H1 (cell line): ENCODE data around the gene DUSP10. TPM values are rescaled to one million over a fixed set of nuclear protein-coding genes. Genes with fewer than 3 reads are reported as not detected.

Experiments used
- CTCF ChIA-PET: fragments of 300-600 bp; sonication (Branson Sonifier 250); formaldehyde crosslinking; loops from one replicate; lab custom pipeline; 2021; ENCODE audit not compliant: partially characterized antibody; lab: Charles Lee
- POLR2A ChIA-PET: fragments of 300-600 bp; sonication (Branson Sonifier 250); formaldehyde crosslinking; loops from one replicate; lab custom pipeline; 2021; ENCODE audit warnings: inconsistent platforms; ENCODE audit not compliant: partially characterized antibody; lab: Charles Lee
- DNase-seq, 2 experiments: peaks; one replicate each; pipeline versions ENCODE4 v3.0.0 to v3.0.0-alpha.2; 2010 to 2022; ENCODE audit warnings: low spot score in 2 of 2, low read depth in 1 of 2, mixed read lengths in 1 of 2
- FAIRE-seq: peaks from 2 replicates; lab custom pipeline; 2011; peaks lifted over from hg19 to GRCh38; lab: Jason Lieb, UNC
- H2AFZ ChIP-seq: 2 replicates; pipeline ENCODE4 v1.8.1; 2012; ENCODE audit warnings: low read length, inconsistent platforms
- H2AK5ac ChIP-seq: 2 replicates; pipeline ENCODE4 v1.6.1; 2013; ENCODE audit warnings: low read depth, low read length
- H2BK120ac ChIP-seq: replicated peaks from 2 replicates; pipeline ENCODE3; 2013; ENCODE audit warnings: low read depth, low read length, inconsistent platforms
- H2BK12ac ChIP-seq: 2 replicates; pipeline ENCODE4 v1.6.1; 2013; ENCODE audit warnings: low read depth, low read length
- H2BK15ac ChIP-seq: 2 replicates; pipeline ENCODE4 v1.6.1; 2013; ENCODE audit warnings: low read length
- H2BK20ac ChIP-seq: 2 replicates; pipeline ENCODE4 v1.6.1; 2013; ENCODE audit warnings: low read length
- H2BK5ac ChIP-seq: 2 replicates; pipeline ENCODE4 v1.6.1; 2013; ENCODE audit warnings: low read depth, low read length
- H3K14ac ChIP-seq: 2 replicates; pipeline ENCODE4 v1.6.1; 2013; ENCODE audit warnings: inconsistent platforms; ENCODE audit not compliant: insufficient read length
- H3K18ac ChIP-seq: 2 replicates; pipeline ENCODE4 v1.6.1; 2013; ENCODE audit warnings: low read length; ENCODE audit errors: extremely low read depth
- H3K23ac ChIP-seq: 2 replicates; pipeline ENCODE4 v1.6.1; 2013; ENCODE audit warnings: inconsistent platforms; ENCODE audit not compliant: insufficient read length
- H3K23me2 ChIP-seq: 2 replicates; pipeline ENCODE4 v1.6.1; 2013; ENCODE audit warnings: low read depth, low read length
- H3K27ac ChIP-seq: 2 replicates; pipeline ENCODE4 v1.6.1; 2011; ENCODE audit warnings: low read depth, low read length, inconsistent platforms
- H3K27me3 ChIP-seq, 4 experiments: replicated peaks in 1 of 4; 1 replicate in 1 of 4; 2 replicates in 3 of 4; pipeline versions ENCODE4 v1.6.1 to v1.8.1; 2011 to 2013; ENCODE audit warnings: low read length in 3 of 4, mild to moderate bottlenecking in 3 of 4, inconsistent platforms in 2 of 4, mixed read lengths in 2 of 4, moderate library complexity in 1 of 4; ENCODE audit not compliant: control insufficient read depth in 3 of 4, insufficient read depth in 3 of 4; ENCODE audit errors: extremely low read depth in 1 of 4
- H3K36me3 ChIP-seq, 4 experiments: 2 replicates each; pipeline versions ENCODE4 v1.6.1 to v1.8.1; 2011 to 2013; ENCODE audit warnings: mild to moderate bottlenecking in 4 of 4, low read length in 3 of 4, moderate library complexity in 2 of 4, control low read depth in 1 of 4, inconsistent platforms in 1 of 4; ENCODE audit not compliant: insufficient read depth in 4 of 4, control insufficient read depth in 2 of 4
- H3K4ac ChIP-seq: replicated peaks from 2 replicates; pipeline ENCODE3; 2013; ENCODE audit warnings: low read length, low read depth, mixed read lengths, inconsistent platforms; ENCODE audit not compliant: insufficient read length
- H3K4me1 ChIP-seq, 4 experiments: replicated peaks in 1 of 4; 1 replicate in 1 of 4; 2 replicates in 3 of 4; pipeline versions ENCODE4 v1.6.1 to v1.8.1; 2011 to 2013; ENCODE audit warnings: low read length in 3 of 4, inconsistent platforms in 2 of 4, mixed read lengths in 1 of 4; ENCODE audit not compliant: insufficient read depth in 4 of 4, control insufficient read depth in 3 of 4
- H3K4me2 ChIP-seq, 2 experiments: 2 replicates each; pipeline versions ENCODE4 v1.6.1 to v1.8.1; 2011 to 2013; ENCODE audit warnings: low read depth in 2 of 2, low read length in 2 of 2, control low read depth in 1 of 2, inconsistent platforms in 1 of 2, mild to moderate bottlenecking in 1 of 2; ENCODE audit not compliant: insufficient read depth in 1 of 2
- H3K4me3 ChIP-seq, 4 experiments: fragments of 200-600, 300-600 bp in 1 of 4; sonication (generic), shearing (Covaris generic), sonication (Bioruptor Twin) in 1 of 4; 2 replicates each; pipeline versions ENCODE4 v1.5.1 to v1.8.1; 2011 to 2016; ENCODE audit warnings: low read length in 4 of 4, low read depth in 3 of 4, control low read depth in 2 of 4, inconsistent platforms in 2 of 4, mild to moderate bottlenecking in 2 of 4, mixed read lengths in 1 of 4, moderate library complexity in 1 of 4; ENCODE audit not compliant: insufficient read depth in 2 of 4; ENCODE audit errors: extremely low read depth in 1 of 4
- H3K56ac ChIP-seq: replicated peaks from 2 replicates; pipeline ENCODE3; 2013; ENCODE audit warnings: low read depth, mild to moderate bottlenecking, mixed read lengths, low read length, inconsistent platforms; ENCODE audit not compliant: insufficient read length
- H3K79me1 ChIP-seq: 2 replicates; pipeline ENCODE4 v1.6.1; 2013; ENCODE audit warnings: low read depth, low read length, control low read depth
- H3K79me2 ChIP-seq, 2 experiments: 2 replicates each; pipeline versions ENCODE4 v1.6.1 to v1.8.1; 2012 to 2013; ENCODE audit warnings: low read length in 2 of 2, mild to moderate bottlenecking in 2 of 2, inconsistent platforms in 1 of 2; ENCODE audit not compliant: insufficient read depth in 2 of 2, control insufficient read depth in 1 of 2
- H3K9ac ChIP-seq, 4 experiments: replicated peaks in 1 of 4; 1 replicate in 1 of 4; 2 replicates in 3 of 4; pipeline versions ENCODE4 v1.6.1 to v1.8.1; 2011 to 2013; ENCODE audit warnings: low read depth in 3 of 4, low read length in 3 of 4, control low read depth in 2 of 4, mild to moderate bottlenecking in 2 of 4, moderate library complexity in 2 of 4, inconsistent platforms in 1 of 4; ENCODE audit errors: extremely low read depth in 1 of 4
- H3K9me3 ChIP-seq, 2 experiments: 2 replicates each; pipeline versions ENCODE4 v1.6.1 to v1.8.1; 2012 to 2013; ENCODE audit warnings: mild to moderate bottlenecking in 2 of 2, moderate library complexity in 2 of 2, control low read depth in 1 of 2, inconsistent platforms in 1 of 2, low read depth in 1 of 2, low read length in 1 of 2, mixed read lengths in 1 of 2; ENCODE audit not compliant: insufficient read depth in 2 of 2
- H4K20me1 ChIP-seq, 2 experiments: replicated peaks in 1 of 2; 2 replicates each; pipeline versions ENCODE3 to v1.8.1; 2011 to 2013; ENCODE audit warnings: inconsistent platforms in 2 of 2, low read length in 2 of 2, mild to moderate bottlenecking in 1 of 2; ENCODE audit not compliant: insufficient read depth in 2 of 2, control insufficient read depth in 1 of 2
- H4K5ac ChIP-seq: 2 replicates; pipeline ENCODE4 v1.6.1; 2013; ENCODE audit warnings: low read length, low read depth, mixed read lengths, inconsistent platforms; ENCODE audit not compliant: insufficient read length
- H4K8ac ChIP-seq: 2 replicates; pipeline ENCODE4 v1.8.0; 2013; ENCODE audit warnings: mild to moderate bottlenecking, moderate library complexity, low read length, inconsistent platforms; ENCODE audit not compliant: insufficient read depth; ENCODE audit errors: extremely low read depth
- H4K91ac ChIP-seq: replicated peaks from 2 replicates; pipeline ENCODE3; 2013; ENCODE audit warnings: low read length, mixed read lengths, inconsistent platforms; ENCODE audit not compliant: insufficient read length
- BCL11A ChIP-seq, 2 experiments: IDR thresholded peaks; one replicate each; pipeline ENCODE4 v1.6.1; 2011; ENCODE audit warnings: low read depth in 2 of 2, low read length in 2 of 2, mild to moderate bottlenecking in 2 of 2
- MAFK ChIP-seq: IDR thresholded peaks from 2 replicates; pipeline ENCODE4 v1.6.1; 2012; ENCODE audit warnings: low read depth, mild to moderate bottlenecking, improper control_type of control experiment, low read length
- SIX5 ChIP-seq: IDR thresholded peaks from 2 replicates; pipeline ENCODE4 v1.6.1; 2011; ENCODE audit warnings: mild to moderate bottlenecking, low read depth, low read length
- SUZ12 ChIP-seq: fragments of 200-600 bp; sonication (generic); IDR thresholded peaks from 2 replicates; pipeline ENCODE4 v1.6.1; 2012; ENCODE audit warnings: mild to moderate bottlenecking, inconsistent platforms, low read length, moderate library complexity, mixed read lengths
- TAF1 ChIP-seq: IDR thresholded peaks from 2 replicates; pipeline ENCODE4 v1.6.1; 2011; ENCODE audit warnings: mild to moderate bottlenecking, low read depth, low read length
- WGBS, 2 experiments: shearing (Covaris generic) in 1 of 2; methylation state at CpG; one replicate each; pipeline versions ENCODE4 v1.1.6 to v1.1.7; 2013 to 2015; ENCODE audit warnings: low lambda C conversion rate in 2 of 2, mixed read lengths in 2 of 2, inconsistent platforms in 1 of 2, low coverage in 1 of 2, missing lambda C conversion rate in 1 of 2; ENCODE audit not compliant: insufficient replicate concordance in 2 of 2, insufficient coverage in 1 of 2, insufficient read length in 1 of 2; ENCODE audit errors: extremely low coverage in 1 of 2, missing lambda C conversion rate in 1 of 2; 5-methylcytosine and 5-hydroxymethylcytosine counted together
- polyA plus RNA-seq, 7 experiments: library from polyadenylated mRNA; depleted of rRNA in 3 of 7; stranded (reverse) in 5 of 7; unstranded in 2 of 7; fragments of >200 nt in 5 of 7; fragments of 200-250 nt in 2 of 7; gene quantifications; 1 replicate in 5 of 7; 2 replicates in 1 of 7; 4 replicates in 1 of 7; pipeline versions ENCODE4 v1.2.1 to v1.2.3, GENCODE V29; 2011 to 2013; ENCODE audit warnings: missing spikeins in 2 of 7, mixed read lengths in 2 of 7
- total RNA-seq: library from RNA; stranded (reverse); fragmentation: NEBNext Ultra II Directional; extraction: Animal tissue kit (Norgen Biotek cat#: 25700); gene quantifications from 2 replicates; pipeline ENCODE4 v1.2.1, GENCODE V29; 2021
- TF ChIP-seq, protein P1 (sequence below), 3 experiments: IDR thresholded peaks; 1 replicate in 2 of 3; 2 replicates in 1 of 3; pipeline versions ENCODE4 v1.5.1 to v1.6.1; 2011; ENCODE audit warnings: low read length in 3 of 3, mild to moderate bottlenecking in 3 of 3, inconsistent platforms in 2 of 3, low read depth in 1 of 3, moderate library complexity in 1 of 3; ENCODE audit not compliant: insufficient read depth in 1 of 3; ENCODE audit errors: control extremely low read depth in 1 of 3
- TF ChIP-seq, protein P2 (sequence below): IDR thresholded peaks from 2 replicates; pipeline ENCODE4 v1.6.1; 2012; ENCODE audit warnings: inconsistent platforms

Gene DUSP10
- total and polyA plus RNA-seq, 2 of the 8 experiments (the other 6 are each of a cell fraction or from before 2014, with no cell fraction given), result 1.2 TPM

- Histone ChIP-seq H3K9ac (no peak overlapping the region), H4K8ac (no peak overlapping the region), H2BK120ac (no peak overlapping the region), H3K4ac (no peak overlapping the region), H2BK15ac (no peak overlapping the region), H3K36me3 (peaks cover 0 to 8% (median 0%) of the 10 kb centered on the region in 4 experiments; a peak in 2 of 8 replicates), H3K79me1 (no peaks in the 10 kb centered on the region), H2BK20ac (no peak overlapping the region), H3K23ac (no peak overlapping the region), H2BK12ac (no peak overlapping the region), H3K27ac (no peak overlapping the region), H3K79me2 (no peaks in the 10 kb centered on the region), H2AFZ (no peak overlapping the region), H3K4me1 (no peaks in the 10 kb centered on the region), H3K4me3 (no peak overlapping the region), H3K23me2 (no peaks in the 10 kb centered on the region), H4K20me1 (no peaks in the 10 kb centered on the region), H3K9me3 (peaks cover 16 to 21% of the 10 kb centered on the region in 2 experiments), H4K91ac (no peak overlapping the region), H2AK5ac (no peak overlapping the region), H3K14ac (no peak overlapping the region), H4K5ac (no peak overlapping the region), H3K18ac (no peak overlapping the region), H3K27me3 (no peaks in the 10 kb centered on the region; a peak in 1 of 7 replicates), H3K56ac (no peak overlapping the region), H2BK5ac (no peak overlapping the region), H3K4me2 (no peak overlapping the region)
- POLR2A ChIA-PET, result interaction anchor here (0.7 to 0.9 kb wide), 2 partner anchors 11 to 27 kb away, joined by 3 read pairs; no protein-coding TSS in a partner anchor
- CTCF ChIA-PET, result interaction anchor here (1.0 to 1.3 kb wide), 2 partner anchors 11 to 15 kb away, joined by 3 to 6 read pairs; partner anchors contain the start of gene DUSP10
- FAIRE-seq (no peak), DNase-seq (no peak)
- WGBS, 2 experiments, result 92% methylated on average over 3 of the region's 3 CpGs; no CpG with 5 or more reads in 1 of the 2 experiments
- no peak for TF ChIP-seq BCL11A (IDR thresholded peaks at IDR 0.05; ENCODE audit: low read depth in 2 of 2, low read length in 2 of 2)
- TF ChIP-seq, protein P1, sequence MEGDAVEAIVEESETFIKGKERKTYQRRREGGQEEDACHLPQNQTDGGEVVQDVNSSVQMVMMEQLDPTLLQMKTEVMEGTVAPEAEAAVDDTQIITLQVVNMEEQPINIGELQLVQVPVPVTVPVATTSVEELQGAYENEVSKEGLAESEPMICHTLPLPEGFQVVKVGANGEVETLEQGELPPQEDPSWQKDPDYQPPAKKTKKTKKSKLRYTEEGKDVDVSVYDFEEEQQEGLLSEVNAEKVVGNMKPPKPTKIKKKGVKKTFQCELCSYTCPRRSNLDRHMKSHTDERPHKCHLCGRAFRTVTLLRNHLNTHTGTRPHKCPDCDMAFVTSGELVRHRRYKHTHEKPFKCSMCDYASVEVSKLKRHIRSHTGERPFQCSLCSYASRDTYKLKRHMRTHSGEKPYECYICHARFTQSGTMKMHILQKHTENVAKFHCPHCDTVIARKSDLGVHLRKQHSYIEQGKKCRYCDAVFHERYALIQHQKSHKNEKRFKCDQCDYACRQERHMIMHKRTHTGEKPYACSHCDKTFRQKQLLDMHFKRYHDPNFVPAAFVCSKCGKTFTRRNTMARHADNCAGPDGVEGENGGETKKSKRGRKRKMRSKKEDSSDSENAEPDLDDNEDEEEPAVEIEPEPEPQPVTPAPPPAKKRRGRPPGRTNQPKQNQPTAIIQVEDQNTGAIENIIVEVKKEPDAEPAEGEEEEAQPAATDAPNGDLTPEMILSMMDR (IDR thresholded peaks at IDR 0.05; ENCODE audit: control extremely low read depth in 1 of 3, insufficient read depth in 1 of 3, low read depth in 1 of 3, low read length in 3 of 3), result no peak
- TF ChIP-seq TAF1, result no peak
- no peak for TF ChIP-seq SUZ12
- TF ChIP-seq, protein P2, sequence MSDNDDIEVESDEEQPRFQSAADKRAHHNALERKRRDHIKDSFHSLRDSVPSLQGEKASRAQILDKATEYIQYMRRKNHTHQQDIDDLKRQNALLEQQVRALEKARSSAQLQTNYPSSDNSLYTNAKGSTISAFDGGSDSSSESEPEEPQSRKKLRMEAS, result no peak
- no peak for TF ChIP-seq SIX5
- no peak for TF ChIP-seq MAFK
Measured at GRCh38 chr1:221725735-221726672, 15.9 kb downstream of the DUSP10 start.
